AG04450 (cell line): Measurements from ENCODE around the gene CPVL. TPM values are rescaled to one million over a fixed set of nuclear protein-coding genes. Genes with fewer than 3 reads are reported as not detected.

Experiments used
- CTCF ChIA-PET: fragments of 300-600, 350-600 bp; formaldehyde crosslinking; extraction: SDS; loops from one replicate; lab custom pipeline; 2022; ENCODE audit warnings: antibody characterized with exemption, inconsistent platforms; lab: Charles Lee
- POLR2A ChIA-PET: fragments of 350-600 bp; formaldehyde crosslinking; extraction: SDS; loops from one replicate; lab custom pipeline; 2021; ENCODE audit warnings: antibody characterized with exemption, inconsistent platforms; lab: Yijun Ruan, JAX
- DNase-seq: peaks from one replicate; pipeline ENCODE4 v3.0.0-alpha.2; 2011; ENCODE audit warnings: low read depth, low spot score
- H3K27ac ChIP-seq: one replicate; pipeline ENCODE4 v1.5.1; 2012; ENCODE audit warnings: low read depth, low read length, control low read depth
- H3K27me3 ChIP-seq: one replicate; pipeline ENCODE4 v1.6.0; 2012; ENCODE audit warnings: low read length; ENCODE audit not compliant: control insufficient read depth, insufficient read depth
- H3K4me3 ChIP-seq: 2 replicates; pipeline ENCODE4 v1.5.1; 2011; ENCODE audit warnings: mild to moderate bottlenecking, low read depth, low read length, control low read depth
- H3K9me3 ChIP-seq: 2 replicates; pipeline ENCODE4 v1.5.1; 2012; ENCODE audit warnings: low read length; ENCODE audit not compliant: control insufficient read depth, insufficient read depth
- CTCF ChIP-seq: IDR thresholded peaks from 2 replicates; pipeline ENCODE4 v1.5.1; 2011; ENCODE audit warnings: low read depth, low read length, control low read depth, inconsistent platforms
- polyA plus RNA-seq: library from polyadenylated mRNA; depleted of rRNA; stranded (reverse); fragments of >200 nt; gene quantifications from 2 replicates; pipeline ENCODE4 v1.2.3, GENCODE V29; 2011

The CPVL gene
- polyA plus RNA-seq, 1 experiment: not detected

- no peak for TF ChIP-seq CTCF
- no peak overlapping the region for H3K27ac ChIP-seq
- CTCF ChIA-PET: interaction anchor here (0.6 to 3.1 kb wide), 22 partner anchors 11 to 394 kb away, joined by 3 to 18 read pairs (median 4); no protein-coding TSS in a partner anchor
- H3K9me3 ChIP-seq: peaks cover 20% of the 10 kb centered on the region; the same call in 1 of the 2 replicates
- H3K27me3 ChIP-seq: peaks cover 60% of the 10 kb centered on the region
- DNase-seq: no peak
- H3K4me3 ChIP-seq: peak overlapping the region; percentile 49
- POLR2A ChIA-PET: no interaction called here
These were observed 189.1 kb downstream of the CPVL start for GRCh38 chr7:28957064-28957750.

- Histone ChIP-seq H3K9me3 (peaks cover 20% of the 10 kb centered on the region; the same call in 1 of the 2 replicates), H3K27me3 (peaks cover 55% of the 10 kb centered on the region), H3K27ac (no peak overlapping the region), H3K4me3 (peak overlapping the region; percentile 20; the same call in 1 of the 2 replicates)
- DNase-seq: no peak
- ChIA-PET POLR2A (no interaction called here), CTCF (interaction anchor here (0.6 to 3.1 kb wide), 22 partner anchors 12 to 395 kb away, joined by 3 to 18 read pairs (median 4); no protein-coding TSS in a partner anchor)
- peak; percentile 58 for TF ChIP-seq CTCF
These were observed 189.7 kb downstream of the CPVL start for GRCh38 chr7:28956608-28957063.

GRCh38 chr7:28955718-28956607, 190.4 kb downstream of the CPVL start:
- H3K9me3 ChIP-seq: peaks cover 20% of the 10 kb centered on the region; the same call in 1 of the 2 replicates
- peak overlapping the region; percentile 10; the same call in 1 of the 2 replicates for H3K4me3 ChIP-seq
- no peak for DNase-seq
- peaks cover 58% of the 10 kb centered on the region for H3K27me3 ChIP-seq
- no peak overlapping the region for H3K27ac ChIP-seq
- POLR2A ChIA-PET: no interaction called here
- peak; percentile 46 for TF ChIP-seq CTCF
- CTCF ChIA-PET: interaction anchor here (0.7 to 3.1 kb wide), 19 partner anchors 12 to 151 kb away, joined by 3 to 18 read pairs (median 4); no protein-coding TSS in a partner anchor

GRCh38 chr7:28955356-28955717, 191.0 kb downstream of the CPVL start:
- peaks cover 20% of the 10 kb centered on the region; the same call in 1 of the 2 replicates for H3K9me3 ChIP-seq
- H3K4me3 ChIP-seq: no peak overlapping the region
- CTCF ChIA-PET: interaction anchor here (1.7 to 3.1 kb wide), 3 partner anchors 25 to 30 kb away, joined by 9 to 17 read pairs (median 12); no protein-coding TSS in a partner anchor
- H3K27ac ChIP-seq: no peak overlapping the region
- POLR2A ChIA-PET: no interaction called here
- no peak for DNase-seq
- peaks cover 53% of the 10 kb centered on the region for H3K27me3 ChIP-seq
- no peak for TF ChIP-seq CTCF
